GM23338 (cell line): ENCODE results near the gene CDH15. TPM values are rescaled to one million over a fixed set of nuclear protein-coding genes. Genes with fewer than 3 reads are reported as not detected.

Source experiments
- ATAC-seq: fragments of 200-7000 bp; cut with Tn5 transposase; 3 replicates; pipeline ENCODE4 v1.9.1; 2020
- DNase-seq: peaks from one replicate; pipeline ENCODE4 v3.0.0-alpha.2; 2015; ENCODE audit warnings: low spot score
- H2AFZ ChIP-seq: fragments of 200-600 bp; sonication (generic); 2 replicates; pipeline ENCODE4 v1.8.0; 2016; ENCODE audit warnings: antibody characterized with exemption, mild to moderate bottlenecking, moderate library complexity
- H3F3A ChIP-seq: fragments of 200-600 bp; sonication (generic); replicated peaks from 2 replicates; pipeline ENCODE4 v1.8.0; 2017; ENCODE audit warnings: antibody characterized with exemption, mixed run types, low read depth
- H3K27ac ChIP-seq: fragments of 200-600 bp; sonication (generic); 2 replicates; pipeline ENCODE4 v1.6.1; 2016; ENCODE audit warnings: low read depth
- H3K27me3 ChIP-seq: fragments of 200-600 bp; sonication (generic); 2 replicates; pipeline ENCODE4 v1.8.0; 2016; ENCODE audit warnings: mild to moderate bottlenecking, mixed run types, moderate library complexity; ENCODE audit not compliant: insufficient read depth
- H3K36me3 ChIP-seq: fragments of 200-600 bp; sonication (generic); 2 replicates; pipeline ENCODE4 v1.8.0; 2016; ENCODE audit warnings: mild to moderate bottlenecking; ENCODE audit not compliant: insufficient read depth
- H3K4me1 ChIP-seq: fragments of 200-600 bp; sonication (generic); 2 replicates; pipeline ENCODE4 v1.8.0; 2016; ENCODE audit warnings: mild to moderate bottlenecking, moderate library complexity; ENCODE audit not compliant: insufficient read depth
- H3K4me2 ChIP-seq: fragments of 200-600 bp; sonication (generic); 2 replicates; pipeline ENCODE4 v1.7.1; 2017; ENCODE audit warnings: mixed run types
- H3K4me3 ChIP-seq: fragments of 200-600 bp; sonication (generic); 2 replicates; pipeline ENCODE4 v1.6.1; 2016; ENCODE audit warnings: mixed run types
- H3K79me2 ChIP-seq: fragments of 200-600 bp; sonication (generic); replicated peaks from 2 replicates; pipeline ENCODE4 v1.8.0; 2017; ENCODE audit warnings: mild to moderate bottlenecking; ENCODE audit not compliant: insufficient read depth
- H3K9me2 ChIP-seq: fragments of 200-600 bp; sonication (generic); 2 replicates; pipeline ENCODE4 v1.8.0; 2017; ENCODE audit not compliant: insufficient read depth
- H4K20me1 ChIP-seq: fragments of 200-600 bp; sonication (generic); replicated peaks from 2 replicates; pipeline ENCODE4 v1.8.0; 2017; ENCODE audit warnings: mild to moderate bottlenecking; ENCODE audit not compliant: insufficient read depth
- H3K27ac Mint-ChIP-seq: 2 replicates; pipeline ENCODE4 v1.8.0; 2020; ENCODE audit warnings: inconsistent platforms, mild to moderate bottlenecking, moderate library complexity, mixed read lengths
- H3K27me3 Mint-ChIP-seq: 3 replicates; pipeline ENCODE4 v1.8.0; 2022; ENCODE audit warnings: low read depth, mild to moderate bottlenecking, moderate library complexity, mixed read lengths, inconsistent platforms; ENCODE audit not compliant: insufficient read depth, poor library complexity
- H3K36me3 Mint-ChIP-seq: 3 replicates; pipeline ENCODE4 v1.8.0; 2021; ENCODE audit warnings: low read depth, mild to moderate bottlenecking, inconsistent platforms, moderate library complexity, mixed read lengths
- H3K4me1 Mint-ChIP-seq: 3 replicates; pipeline ENCODE4 v1.8.0; 2020; ENCODE audit warnings: mild to moderate bottlenecking, inconsistent platforms, mixed read lengths
- H3K4me3 Mint-ChIP-seq: 3 replicates; pipeline ENCODE4 v1.8.0; 2021; ENCODE audit warnings: moderate library complexity, mild to moderate bottlenecking, inconsistent platforms, mixed read lengths
- H3K9me3 Mint-ChIP-seq: 3 replicates; pipeline ENCODE4 v1.8.0; 2020; ENCODE audit warnings: moderate library complexity, mild to moderate bottlenecking, inconsistent platforms, mixed read lengths
- CREB1 ChIP-seq: fragments of 250-450 bp; sonication (Bioruptor Pico); IDR thresholded peaks from 2 replicates; pipeline ENCODE4 v1.5.0; 2020; ENCODE audit warnings: low read depth, mild to moderate bottlenecking, moderate library complexity
- EZH2 ChIP-seq: fragments of 200-600 bp; sonication (generic); IDR thresholded peaks from one replicate; pipeline ENCODE4 v1.8.0; 2017; ENCODE audit warnings: antibody characterized with exemption, mild to moderate bottlenecking, low read depth; ENCODE audit not compliant: unreplicated experiment
- EZH2phosphoT487 ChIP-seq: fragments of 200-600 bp; sonication (generic); IDR thresholded peaks from one replicate; pipeline ENCODE4 v1.8.1; 2018; ENCODE audit warnings: antibody characterized with exemption; ENCODE audit not compliant: unreplicated experiment
- JUNB ChIP-seq: IDR thresholded peaks from one replicate; pipeline ENCODE4 v1.6.1; 2016; ENCODE audit warnings: antibody characterized with exemption; ENCODE audit not compliant: unreplicated experiment
- NANOG ChIP-seq: IDR thresholded peaks from 2 replicates; pipeline ENCODE4 v1.6.1; 2016; ENCODE audit warnings: antibody characterized with exemption, borderline replicate concordance
- POLR2AphosphoS5 ChIP-seq: IDR thresholded peaks from 2 replicates; pipeline ENCODE4 v1.6.1; 2016; ENCODE audit warnings: antibody characterized with exemption, low read depth
- STAT1 ChIP-seq: IDR thresholded peaks from one replicate; pipeline ENCODE4 v1.6.1; 2016; ENCODE audit warnings: antibody characterized with exemption; ENCODE audit not compliant: unreplicated experiment
- ZNF114 ChIP-seq: fragments of 250-450 bp; sonication (Bioruptor Pico); IDR thresholded peaks from 2 replicates; pipeline ENCODE4 v1.5.0; 2020; ENCODE audit warnings: mild to moderate bottlenecking, moderate library complexity
- ZNF331 ChIP-seq: fragments of 250-450 bp; sonication (Bioruptor Pico); IDR thresholded peaks from 2 replicates; pipeline ENCODE4 v1.5.0; 2020; ENCODE audit warnings: low read depth, mild to moderate bottlenecking, moderate library complexity
- polyA plus RNA-seq: library from polyadenylated mRNA; unstranded; fragments of >200 nt; fragmentation: Nextera tagmentation; extraction: Ambion mirVana; gene quantifications from 2 replicates; pipeline ENCODE4 v1.2.1, GENCODE V29; 2016
- total RNA-seq: library from RNA; depleted of rRNA; stranded (reverse); fragments of >200 nt; shearing (Covaris generic); gene quantifications from 2 replicates; pipeline ENCODE4 v1.2.3, GENCODE V29; 2014
- TF ChIP-seq, protein P1 (sequence below): IDR thresholded peaks from one replicate; pipeline ENCODE4 v1.6.1; 2018; ENCODE audit warnings: antibody characterized with exemption; ENCODE audit not compliant: unreplicated experiment
- TF ChIP-seq, protein P2 (sequence below), 2 experiments: fragments of 200-600 bp in 1 of 2; sonication (generic) in 1 of 2; conservative IDR thresholded peaks; 2 replicates each; pipeline versions ENCODE4 v1.5.1 to v1.6.1; 2016 to 2017; ENCODE audit warnings: antibody characterized with exemption in 2 of 2, low read depth in 2 of 2, mild to moderate bottlenecking in 2 of 2, moderate library complexity in 1 of 2
- TF ChIP-seq, protein P3 (sequence below): fragments of 250-450 bp; sonication (Bioruptor Pico); IDR thresholded peaks from 2 replicates; pipeline ENCODE4 v1.5.0; 2020; ENCODE audit warnings: mild to moderate bottlenecking, moderate library complexity
- TF ChIP-seq, protein P4 (sequence below): IDR thresholded peaks from 2 replicates; pipeline ENCODE4 v1.6.1; 2016; ENCODE audit warnings: antibody characterized with exemption

CDH15 gene
- total and polyA plus RNA-seq, 2 experiments from 2014 or later = 0.61 to 1.0 TPM

DNA sequence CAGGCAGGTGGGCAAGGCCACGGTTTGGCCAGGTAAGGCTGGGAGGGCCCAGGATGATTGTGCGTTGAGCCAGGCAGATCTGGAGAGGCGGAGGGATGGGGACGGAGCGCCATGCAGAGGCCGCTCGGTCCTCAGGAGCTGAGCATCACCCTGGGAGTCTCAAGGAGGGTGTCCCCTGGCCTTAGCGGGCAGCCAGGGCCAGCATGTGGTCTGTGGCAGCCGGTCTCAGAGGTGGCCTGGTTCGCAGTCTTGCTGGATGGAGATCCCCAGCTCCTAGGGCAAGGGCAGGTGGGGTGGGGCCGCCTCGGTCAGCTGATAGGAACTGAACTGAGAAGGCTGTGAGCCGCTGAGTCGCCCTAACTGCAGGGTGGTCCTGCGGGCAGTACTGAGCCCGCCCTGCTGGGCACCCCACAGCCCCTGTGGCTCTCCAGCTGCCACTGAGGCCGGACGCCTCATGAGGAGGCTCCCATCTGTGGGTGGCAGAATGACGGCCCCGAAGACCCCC, 11.6 kb upstream of the CDH15 start:
- TF ChIP-seq EZH2 = no peak
- TF ChIP-seq, protein P1, sequence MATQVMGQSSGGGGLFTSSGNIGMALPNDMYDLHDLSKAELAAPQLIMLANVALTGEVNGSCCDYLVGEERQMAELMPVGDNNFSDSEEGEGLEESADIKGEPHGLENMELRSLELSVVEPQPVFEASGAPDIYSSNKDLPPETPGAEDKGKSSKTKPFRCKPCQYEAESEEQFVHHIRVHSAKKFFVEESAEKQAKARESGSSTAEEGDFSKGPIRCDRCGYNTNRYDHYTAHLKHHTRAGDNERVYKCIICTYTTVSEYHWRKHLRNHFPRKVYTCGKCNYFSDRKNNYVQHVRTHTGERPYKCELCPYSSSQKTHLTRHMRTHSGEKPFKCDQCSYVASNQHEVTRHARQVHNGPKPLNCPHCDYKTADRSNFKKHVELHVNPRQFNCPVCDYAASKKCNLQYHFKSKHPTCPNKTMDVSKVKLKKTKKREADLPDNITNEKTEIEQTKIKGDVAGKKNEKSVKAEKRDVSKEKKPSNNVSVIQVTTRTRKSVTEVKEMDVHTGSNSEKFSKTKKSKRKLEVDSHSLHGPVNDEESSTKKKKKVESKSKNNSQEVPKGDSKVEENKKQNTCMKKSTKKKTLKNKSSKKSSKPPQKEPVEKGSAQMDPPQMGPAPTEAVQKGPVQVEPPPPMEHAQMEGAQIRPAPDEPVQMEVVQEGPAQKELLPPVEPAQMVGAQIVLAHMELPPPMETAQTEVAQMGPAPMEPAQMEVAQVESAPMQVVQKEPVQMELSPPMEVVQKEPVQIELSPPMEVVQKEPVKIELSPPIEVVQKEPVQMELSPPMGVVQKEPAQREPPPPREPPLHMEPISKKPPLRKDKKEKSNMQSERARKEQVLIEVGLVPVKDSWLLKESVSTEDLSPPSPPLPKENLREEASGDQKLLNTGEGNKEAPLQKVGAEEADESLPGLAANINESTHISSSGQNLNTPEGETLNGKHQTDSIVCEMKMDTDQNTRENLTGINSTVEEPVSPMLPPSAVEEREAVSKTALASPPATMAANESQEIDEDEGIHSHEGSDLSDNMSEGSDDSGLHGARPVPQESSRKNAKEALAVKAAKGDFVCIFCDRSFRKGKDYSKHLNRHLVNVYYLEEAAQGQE = no peak
- TF ChIP-seq JUNB = no peak
- TF ChIP-seq, protein P2, sequence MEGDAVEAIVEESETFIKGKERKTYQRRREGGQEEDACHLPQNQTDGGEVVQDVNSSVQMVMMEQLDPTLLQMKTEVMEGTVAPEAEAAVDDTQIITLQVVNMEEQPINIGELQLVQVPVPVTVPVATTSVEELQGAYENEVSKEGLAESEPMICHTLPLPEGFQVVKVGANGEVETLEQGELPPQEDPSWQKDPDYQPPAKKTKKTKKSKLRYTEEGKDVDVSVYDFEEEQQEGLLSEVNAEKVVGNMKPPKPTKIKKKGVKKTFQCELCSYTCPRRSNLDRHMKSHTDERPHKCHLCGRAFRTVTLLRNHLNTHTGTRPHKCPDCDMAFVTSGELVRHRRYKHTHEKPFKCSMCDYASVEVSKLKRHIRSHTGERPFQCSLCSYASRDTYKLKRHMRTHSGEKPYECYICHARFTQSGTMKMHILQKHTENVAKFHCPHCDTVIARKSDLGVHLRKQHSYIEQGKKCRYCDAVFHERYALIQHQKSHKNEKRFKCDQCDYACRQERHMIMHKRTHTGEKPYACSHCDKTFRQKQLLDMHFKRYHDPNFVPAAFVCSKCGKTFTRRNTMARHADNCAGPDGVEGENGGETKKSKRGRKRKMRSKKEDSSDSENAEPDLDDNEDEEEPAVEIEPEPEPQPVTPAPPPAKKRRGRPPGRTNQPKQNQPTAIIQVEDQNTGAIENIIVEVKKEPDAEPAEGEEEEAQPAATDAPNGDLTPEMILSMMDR (conservative IDR thresholded peaks at IDR 0.05; ENCODE audit: low read depth in 2 of 2) = no peak
- TF ChIP-seq, protein P3, sequence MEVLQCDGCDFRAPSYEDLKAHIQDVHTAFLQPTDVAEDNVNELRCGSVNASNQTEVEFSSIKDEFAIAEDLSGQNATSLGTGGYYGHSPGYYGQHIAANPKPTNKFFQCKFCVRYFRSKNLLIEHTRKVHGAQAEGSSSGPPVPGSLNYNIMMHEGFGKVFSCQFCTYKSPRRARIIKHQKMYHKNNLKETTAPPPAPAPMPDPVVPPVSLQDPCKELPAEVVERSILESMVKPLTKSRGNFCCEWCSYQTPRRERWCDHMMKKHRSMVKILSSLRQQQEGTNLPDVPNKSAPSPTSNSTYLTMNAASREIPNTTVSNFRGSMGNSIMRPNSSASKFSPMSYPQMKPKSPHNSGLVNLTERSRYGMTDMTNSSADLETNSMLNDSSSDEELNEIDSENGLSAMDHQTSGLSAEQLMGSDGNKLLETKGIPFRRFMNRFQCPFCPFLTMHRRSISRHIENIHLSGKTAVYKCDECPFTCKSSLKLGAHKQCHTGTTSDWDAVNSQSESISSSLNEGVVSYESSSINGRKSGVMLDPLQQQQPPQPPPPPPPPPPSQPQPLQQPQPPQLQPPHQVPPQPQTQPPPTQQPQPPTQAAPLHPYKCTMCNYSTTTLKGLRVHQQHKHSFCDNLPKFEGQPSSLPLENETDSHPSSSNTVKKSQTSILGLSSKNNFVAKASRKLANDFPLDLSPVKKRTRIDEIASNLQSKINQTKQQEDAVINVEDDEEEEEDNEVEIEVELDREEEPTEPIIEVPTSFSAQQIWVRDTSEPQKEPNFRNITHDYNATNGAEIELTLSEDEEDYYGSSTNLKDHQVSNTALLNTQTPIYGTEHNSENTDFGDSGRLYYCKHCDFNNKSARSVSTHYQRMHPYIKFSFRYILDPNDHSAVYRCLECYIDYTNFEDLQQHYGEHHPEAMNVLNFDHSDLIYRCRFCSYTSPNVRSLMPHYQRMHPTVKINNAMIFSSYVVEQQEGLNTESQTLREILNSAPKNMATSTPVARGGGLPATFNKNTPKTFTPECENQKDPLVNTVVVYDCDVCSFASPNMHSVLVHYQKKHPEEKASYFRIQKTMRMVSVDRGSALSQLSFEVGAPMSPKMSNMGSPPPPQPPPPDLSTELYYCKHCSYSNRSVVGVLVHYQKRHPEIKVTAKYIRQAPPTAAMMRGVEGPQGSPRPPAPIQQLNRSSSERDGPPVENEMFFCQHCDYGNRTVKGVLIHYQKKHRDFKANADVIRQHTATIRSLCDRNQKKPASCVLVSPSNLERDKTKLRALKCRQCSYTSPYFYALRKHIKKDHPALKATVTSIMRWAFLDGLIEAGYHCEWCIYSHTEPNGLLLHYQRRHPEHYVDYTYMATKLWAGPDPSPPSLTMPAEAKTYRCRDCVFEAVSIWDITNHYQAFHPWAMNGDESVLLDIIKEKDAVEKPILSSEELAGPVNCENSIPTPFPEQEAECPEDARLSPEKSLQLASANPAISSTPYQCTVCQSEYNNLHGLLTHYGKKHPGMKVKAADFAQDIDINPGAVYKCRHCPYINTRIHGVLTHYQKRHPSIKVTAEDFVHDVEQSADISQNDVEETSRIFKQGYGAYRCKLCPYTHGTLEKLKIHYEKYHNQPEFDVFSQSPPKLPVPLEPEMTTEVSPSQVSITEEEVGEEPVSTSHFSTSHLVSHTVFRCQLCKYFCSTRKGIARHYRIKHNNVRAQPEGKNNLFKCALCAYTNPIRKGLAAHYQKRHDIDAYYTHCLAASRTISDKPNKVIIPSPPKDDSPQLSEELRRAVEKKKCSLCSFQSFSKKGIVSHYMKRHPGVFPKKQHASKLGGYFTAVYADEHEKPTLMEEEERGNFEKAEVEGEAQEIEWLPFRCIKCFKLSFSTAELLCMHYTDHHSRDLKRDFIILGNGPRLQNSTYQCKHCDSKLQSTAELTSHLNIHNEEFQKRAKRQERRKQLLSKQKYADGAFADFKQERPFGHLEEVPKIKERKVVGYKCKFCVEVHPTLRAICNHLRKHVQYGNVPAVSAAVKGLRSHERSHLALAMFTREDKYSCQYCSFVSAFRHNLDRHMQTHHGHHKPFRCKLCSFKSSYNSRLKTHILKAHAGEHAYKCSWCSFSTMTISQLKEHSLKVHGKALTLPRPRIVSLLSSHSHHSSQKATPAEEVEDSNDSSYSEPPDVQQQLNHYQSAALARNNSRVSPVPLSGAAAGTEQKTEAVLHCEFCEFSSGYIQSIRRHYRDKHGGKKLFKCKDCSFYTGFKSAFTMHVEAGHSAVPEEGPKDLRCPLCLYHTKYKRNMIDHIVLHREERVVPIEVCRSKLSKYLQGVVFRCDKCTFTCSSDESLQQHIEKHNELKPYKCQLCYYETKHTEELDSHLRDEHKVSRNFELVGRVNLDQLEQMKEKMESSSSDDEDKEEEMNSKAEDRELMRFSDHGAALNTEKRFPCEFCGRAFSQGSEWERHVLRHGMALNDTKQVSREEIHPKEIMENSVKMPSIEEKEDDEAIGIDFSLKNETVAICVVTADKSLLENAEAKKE (CRISPR knock-in tag) = no peak
- TF ChIP-seq ZNF114 (CRISPR knock-in tag) = no peak
- TF ChIP-seq ZNF331 (CRISPR knock-in tag) = no peak
- TF ChIP-seq POLR2AphosphoS5 = no peak
- no peak for TF ChIP-seq EZH2phosphoT487
- TF ChIP-seq, protein P4, sequence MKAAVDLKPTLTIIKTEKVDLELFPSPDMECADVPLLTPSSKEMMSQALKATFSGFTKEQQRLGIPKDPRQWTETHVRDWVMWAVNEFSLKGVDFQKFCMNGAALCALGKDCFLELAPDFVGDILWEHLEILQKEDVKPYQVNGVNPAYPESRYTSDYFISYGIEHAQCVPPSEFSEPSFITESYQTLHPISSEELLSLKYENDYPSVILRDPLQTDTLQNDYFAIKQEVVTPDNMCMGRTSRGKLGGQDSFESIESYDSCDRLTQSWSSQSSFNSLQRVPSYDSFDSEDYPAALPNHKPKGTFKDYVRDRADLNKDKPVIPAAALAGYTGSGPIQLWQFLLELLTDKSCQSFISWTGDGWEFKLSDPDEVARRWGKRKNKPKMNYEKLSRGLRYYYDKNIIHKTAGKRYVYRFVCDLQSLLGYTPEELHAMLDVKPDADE = no peak
- TF ChIP-seq NANOG = no peak
- no peak for TF ChIP-seq STAT1
- TF ChIP-seq CREB1 (CRISPR knock-in tag) = no peak
- H3K4me1 Mint-ChIP-seq = no peaks in the 10 kb centered on the region
- H3K27me3 ChIP-seq = no peaks in the 10 kb centered on the region
- DNase-seq = no peak
- H3K36me3 ChIP-seq = no peaks in the 10 kb centered on the region
- peaks cover 21% of the 10 kb centered on the region for H3K9me3 Mint-ChIP-seq
- H2AFZ ChIP-seq = no peak overlapping the region
- no peaks in the 10 kb centered on the region; the same call in 1 of the 2 replicates for H4K20me1 ChIP-seq
- no peak overlapping the region for H3K4me2 ChIP-seq
- H3K79me2 ChIP-seq = no peaks in the 10 kb centered on the region
- H3K4me3 ChIP-seq = no peak overlapping the region
- peaks cover 16% of the 10 kb centered on the region for H3K27me3 Mint-ChIP-seq
- no peak overlapping the region for H3K4me3 Mint-ChIP-seq
- 0 out of 2 replicates have a peak, but pooled peaks cover 6% of the 10 kb centered on the region for H3K9me2 ChIP-seq
- ATAC-seq = no peak
- H3K4me1 ChIP-seq = no peaks in the 10 kb centered on the region
- no peaks in the 10 kb centered on the region; the same call in 2 of the 3 replicates for H3K36me3 Mint-ChIP-seq
- no peak overlapping the region for H3K27ac Mint-ChIP-seq
- H3K27ac ChIP-seq = no peak overlapping the region
- H3F3A ChIP-seq = peaks cover 17% of the 10 kb centered on the region
